Activated effector memory CD4-positive, alpha-beta T cell treated with Interleukin-2 at 50 U/mL for 16 hours (primary cell): ENCODE data around the gene MYRIP.
"Not testable (repeated sequence)": the region's sequence is repeated elsewhere in the genome, so short reads cannot be mapped to it uniquely, and the experiment has no call there.

Experiments used
- DNase-seq: peaks from one replicate; pipeline ENCODE4 v3.0.0-alpha.2; 2020

The MYRIP gene

GRCh38 chr3:40096661-40097111, 287.3 kb downstream of the MYRIP start:
- DNase-seq = no peak

- no peak for DNase-seq
Measured at GRCh38 chr3:40097131-40098117, 288.0 kb downstream of the MYRIP start.

GRCh38 chr3:40098261-40098759, 288.9 kb downstream of the MYRIP start:
- DNase-seq = no peak

GRCh38 chr3:40099871-40100270, 290.5 kb downstream of the MYRIP start:
- no peak for DNase-seq

- DNase-seq = no peak
Measured at GRCh38 chr3:40102182-40102581, 292.8 kb downstream of the MYRIP start.

GRCh38 chr3:40103829-40104228, 294.4 kb downstream of the MYRIP start:
- DNase-seq = no peak

GRCh38 chr3:40104441-40104840, 295.0 kb downstream of the MYRIP start:
- DNase-seq = no peak

- DNase-seq = no peak
Measured at GRCh38 chr3:40108643-40109042, 299.2 kb downstream of the MYRIP start.

- DNase-seq = no peak
Measured at GRCh38 chr3:40109641-40110490, 300.5 kb downstream of the MYRIP start.

GRCh38 chr3:40116478-40117177, 307.2 kb downstream of the MYRIP start:
- no peak for DNase-seq

- no peak for DNase-seq
Measured at GRCh38 chr3:40118091-40118490, 308.7 kb downstream of the MYRIP start.

- DNase-seq = no peak
Measured at GRCh38 chr3:40120067-40120692, 310.8 kb downstream of the MYRIP start.

- DNase-seq = no peak
Measured at GRCh38 chr3:40120806-40121205, 311.4 kb downstream of the MYRIP start.

- DNase-seq = no peak
Measured at GRCh38 chr3:40124918-40125317, 315.5 kb downstream of the MYRIP start.

GRCh38 chr3:40128166-40128565, 318.8 kb downstream of the MYRIP start:
- no peak for DNase-seq

- no peak for DNase-seq
Measured at GRCh38 chr3:40129510-40129909, 320.1 kb downstream of the MYRIP start.

- no peak for DNase-seq
Measured at GRCh38 chr3:40129981-40130380, 320.6 kb downstream of the MYRIP start.

GRCh38 chr3:40130721-40131120, 321.3 kb downstream of the MYRIP start:
- no peak for DNase-seq

GRCh38 chr3:40133886-40134575, 324.6 kb downstream of the MYRIP start:
- DNase-seq = not testable (repeated sequence)

- no peak for DNase-seq
Measured at GRCh38 chr3:40137591-40138295, 328.3 kb downstream of the MYRIP start.
